HEK293 (cell line): Measurements from ENCODE around the gene FARSA.

Source experiments
- GLI2 ChIP-seq: fragments of 450-650 bp; formaldehyde crosslinking; IDR thresholded peaks from 2 replicates; pipeline ENCODE4; 2017; ENCODE audit warnings: missing biosample characterization, missing genetic modification characterization, low read depth, borderline replicate concordance
- GLIS2 ChIP-seq: fragments of 450-650 bp; formaldehyde crosslinking; IDR thresholded peaks from 2 replicates; pipeline ENCODE4 v1.5.1; 2016; ENCODE audit warnings: missing biosample characterization, missing genetic modification characterization
- HOXA7 ChIP-seq: sonication (generic); formaldehyde crosslinking; IDR thresholded peaks from 2 replicates; pipeline ENCODE4 v1.8.1; 2022; ENCODE audit warnings: missing genetic modification reagents, borderline replicate concordance
- KLF16 ChIP-seq: fragments of 450-650 bp; formaldehyde crosslinking; IDR thresholded peaks from 2 replicates; pipeline ENCODE4 v1.5.1; 2017; ENCODE audit warnings: missing biosample characterization, missing genetic modification characterization
- YY2 ChIP-seq: fragments of 450-650 bp; formaldehyde crosslinking; IDR thresholded peaks from 2 replicates; pipeline ENCODE4 v1.5.1; 2016; ENCODE audit warnings: missing biosample characterization, missing genetic modification characterization
- ZBTB21 ChIP-seq: fragments of 450-650 bp; formaldehyde crosslinking; IDR thresholded peaks from 2 replicates; pipeline ENCODE4 v1.5.1; 2017; ENCODE audit warnings: missing biosample characterization, missing genetic modification characterization
- ZFP3 ChIP-seq: fragments of 450-650 bp; formaldehyde crosslinking; IDR thresholded peaks from 2 replicates; pipeline ENCODE4 v1.5.1; 2016; ENCODE audit warnings: low read depth, missing biosample characterization, missing genetic modification characterization
- ZNF155 ChIP-seq: fragments of 450-650 bp; formaldehyde crosslinking; IDR thresholded peaks from 2 replicates; pipeline ENCODE4 v1.5.1; 2016; ENCODE audit warnings: missing biosample characterization, missing genetic modification characterization
- ZNF19 ChIP-seq: fragments of 450-650 bp; formaldehyde crosslinking; IDR thresholded peaks from 2 replicates; pipeline ENCODE4; 2016; ENCODE audit warnings: missing biosample characterization, missing genetic modification characterization, low read depth
- ZNF311 ChIP-seq: fragments of 450-650 bp; formaldehyde crosslinking; IDR thresholded peaks from 2 replicates; pipeline ENCODE4 v1.5.1; 2017; ENCODE audit warnings: missing biosample characterization, missing genetic modification characterization, borderline replicate concordance
- ZNF350 ChIP-seq: fragments of 450-650 bp; formaldehyde crosslinking; IDR thresholded peaks from 2 replicates; pipeline ENCODE4 v1.5.0; 2017; ENCODE audit warnings: missing biosample characterization, mild to moderate bottlenecking, missing genetic modification characterization
- ZNF473 ChIP-seq: fragments of 450-650 bp; formaldehyde crosslinking; IDR thresholded peaks from 2 replicates; pipeline ENCODE4 v1.5.1; 2017; ENCODE audit warnings: missing biosample characterization, missing genetic modification characterization
- ZNF596 ChIP-seq: fragments of 450-650 bp; IDR thresholded peaks from 2 replicates; pipeline ENCODE4 v1.5.0; 2018; ENCODE audit warnings: missing biosample characterization, mild to moderate bottlenecking, missing genetic modification characterization, moderate library complexity
- ZNF670 ChIP-seq: fragments of 450-650 bp; formaldehyde crosslinking; IDR thresholded peaks from 2 replicates; pipeline ENCODE4 v1.5.1; 2016; ENCODE audit warnings: missing biosample characterization, missing genetic modification characterization, low read depth
- ZNF777 ChIP-seq: fragments of 450-650 bp; formaldehyde crosslinking; IDR thresholded peaks from 2 replicates; pipeline ENCODE4 v1.5.1; 2017; ENCODE audit warnings: missing biosample characterization, missing genetic modification characterization, borderline replicate concordance
- ZNF792 ChIP-seq: fragments of 450-650 bp; formaldehyde crosslinking; IDR thresholded peaks from 2 replicates; pipeline ENCODE4 v1.5.1; 2016; ENCODE audit warnings: missing biosample characterization, missing genetic modification characterization
- ZSCAN23 ChIP-seq: fragments of 450-650 bp; formaldehyde crosslinking; IDR thresholded peaks from 2 replicates; pipeline ENCODE4 v1.5.1; 2016; ENCODE audit warnings: missing biosample characterization, missing genetic modification characterization
- TF ChIP-seq, protein P1 (sequence below): fragments of 450-650 bp; formaldehyde crosslinking; IDR thresholded peaks from 2 replicates; pipeline ENCODE4 v1.5.1; 2016; ENCODE audit warnings: missing biosample characterization, missing genetic modification characterization
- TF ChIP-seq, protein P2 (sequence below): fragments of 450-650 bp; formaldehyde crosslinking; IDR thresholded peaks from 2 replicates; pipeline ENCODE4 v1.5.1; 2016; ENCODE audit warnings: missing biosample characterization, missing genetic modification characterization
- TF ChIP-seq, protein P3 (sequence below): fragments of 450-650 bp; formaldehyde crosslinking; IDR thresholded peaks from 2 replicates; pipeline ENCODE4 v1.5.1; 2016; ENCODE audit warnings: missing biosample characterization, missing genetic modification characterization, borderline replicate concordance
- TF ChIP-seq, protein P4 (sequence below): fragments of 450-650 bp; formaldehyde crosslinking; IDR thresholded peaks from 2 replicates; pipeline ENCODE4 v1.5.1; 2016; ENCODE audit warnings: missing biosample characterization, missing genetic modification characterization
- TF ChIP-seq, protein P5 (sequence below): fragments of 450-650 bp; IDR thresholded peaks from 2 replicates; pipeline ENCODE4 v1.5.1; 2018; ENCODE audit warnings: missing biosample characterization, missing genetic modification characterization
- TF ChIP-seq, protein P6 (sequence below): fragments of 450-650 bp; formaldehyde crosslinking; IDR thresholded peaks from 2 replicates; pipeline ENCODE4; 2016; ENCODE audit warnings: missing biosample characterization, missing genetic modification characterization
- TF ChIP-seq, protein P7 (sequence below): fragments of 450-650 bp; formaldehyde crosslinking; IDR thresholded peaks from 2 replicates; pipeline ENCODE4 v1.5.1; 2016; ENCODE audit warnings: missing biosample characterization, missing genetic modification characterization

Gene FARSA

DNA sequence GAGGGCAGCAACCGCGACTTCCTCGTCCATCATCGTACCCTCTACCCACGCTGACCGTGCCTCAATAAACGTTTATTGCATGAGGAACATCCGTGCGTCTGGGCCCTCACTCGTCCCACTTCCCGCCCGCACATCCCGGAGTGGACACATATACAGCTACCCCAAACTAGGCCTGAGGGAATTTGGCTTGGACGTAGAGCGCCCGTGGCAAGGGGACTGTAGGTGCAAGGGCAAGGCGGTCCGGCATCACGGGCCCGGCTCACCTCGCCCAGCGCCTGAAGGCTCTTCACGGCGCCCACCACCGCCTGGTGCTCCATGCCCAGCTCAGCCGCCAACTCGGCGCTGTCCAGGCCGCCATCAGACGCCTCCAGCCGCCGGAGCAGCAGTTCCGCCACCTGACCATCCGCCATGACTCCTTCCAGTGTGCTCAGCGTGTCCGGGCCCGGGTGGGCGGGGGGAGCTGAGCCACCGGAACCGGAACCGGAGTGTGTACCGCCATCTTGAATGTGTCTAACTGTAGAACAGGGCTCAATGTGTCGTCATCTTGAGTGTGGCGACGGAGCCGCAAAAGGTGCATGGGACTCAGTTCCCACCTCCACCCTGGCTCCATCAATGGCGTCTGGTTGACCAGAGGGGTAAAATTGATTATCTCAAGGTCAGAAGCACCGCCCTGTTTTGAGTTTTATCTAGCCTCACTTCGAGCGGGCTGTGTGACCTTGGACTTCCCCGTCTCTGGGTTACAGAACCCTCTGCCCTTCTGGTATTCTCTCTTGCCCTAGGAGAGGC is at the start of gene FARSA (continued):
- TF ChIP-seq ZNF596 (tag by site-specific recombination) (no peak), ZBTB21 (tag by site-specific recombination) (no peak; the same call in 1 of the 2 replicates), ZNF670 (tag by site-specific recombination) (no peak), ZNF777 (no peak), HOXA7 (CRISPR knock-in tag) (no peak), ZNF350 (tag by site-specific recombination) (no peak), ZSCAN23 (tag by site-specific recombination) (no peak), ZNF473 (no peak), ZNF792 (no peak), KLF16 (tag by site-specific recombination) (peak; percentile 67), GLI2 (tag by site-specific recombination) (no peak), GLIS2 (tag by site-specific recombination) (no peak), ZNF19 (no peak), ZNF155 (tag by site-specific recombination) (no peak), ZFP3 (tag by site-specific recombination) (no peak), ZNF311 (tag by site-specific recombination) (no peak), YY2 (peak; percentile 99)
- TF ChIP-seq, protein P1, sequence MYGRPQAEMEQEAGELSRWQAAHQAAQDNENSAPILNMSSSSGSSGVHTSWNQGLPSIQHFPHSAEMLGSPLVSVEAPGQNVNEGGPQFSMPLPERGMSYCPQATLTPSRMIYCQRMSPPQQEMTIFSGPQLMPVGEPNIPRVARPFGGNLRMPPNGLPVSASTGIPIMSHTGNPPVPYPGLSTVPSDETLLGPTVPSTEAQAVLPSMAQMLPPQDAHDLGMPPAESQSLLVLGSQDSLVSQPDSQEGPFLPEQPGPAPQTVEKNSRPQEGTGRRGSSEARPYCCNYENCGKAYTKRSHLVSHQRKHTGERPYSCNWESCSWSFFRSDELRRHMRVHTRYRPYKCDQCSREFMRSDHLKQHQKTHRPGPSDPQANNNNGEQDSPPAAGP (tag by site-specific recombination) = peak; percentile 49
- TF ChIP-seq, protein P2, sequence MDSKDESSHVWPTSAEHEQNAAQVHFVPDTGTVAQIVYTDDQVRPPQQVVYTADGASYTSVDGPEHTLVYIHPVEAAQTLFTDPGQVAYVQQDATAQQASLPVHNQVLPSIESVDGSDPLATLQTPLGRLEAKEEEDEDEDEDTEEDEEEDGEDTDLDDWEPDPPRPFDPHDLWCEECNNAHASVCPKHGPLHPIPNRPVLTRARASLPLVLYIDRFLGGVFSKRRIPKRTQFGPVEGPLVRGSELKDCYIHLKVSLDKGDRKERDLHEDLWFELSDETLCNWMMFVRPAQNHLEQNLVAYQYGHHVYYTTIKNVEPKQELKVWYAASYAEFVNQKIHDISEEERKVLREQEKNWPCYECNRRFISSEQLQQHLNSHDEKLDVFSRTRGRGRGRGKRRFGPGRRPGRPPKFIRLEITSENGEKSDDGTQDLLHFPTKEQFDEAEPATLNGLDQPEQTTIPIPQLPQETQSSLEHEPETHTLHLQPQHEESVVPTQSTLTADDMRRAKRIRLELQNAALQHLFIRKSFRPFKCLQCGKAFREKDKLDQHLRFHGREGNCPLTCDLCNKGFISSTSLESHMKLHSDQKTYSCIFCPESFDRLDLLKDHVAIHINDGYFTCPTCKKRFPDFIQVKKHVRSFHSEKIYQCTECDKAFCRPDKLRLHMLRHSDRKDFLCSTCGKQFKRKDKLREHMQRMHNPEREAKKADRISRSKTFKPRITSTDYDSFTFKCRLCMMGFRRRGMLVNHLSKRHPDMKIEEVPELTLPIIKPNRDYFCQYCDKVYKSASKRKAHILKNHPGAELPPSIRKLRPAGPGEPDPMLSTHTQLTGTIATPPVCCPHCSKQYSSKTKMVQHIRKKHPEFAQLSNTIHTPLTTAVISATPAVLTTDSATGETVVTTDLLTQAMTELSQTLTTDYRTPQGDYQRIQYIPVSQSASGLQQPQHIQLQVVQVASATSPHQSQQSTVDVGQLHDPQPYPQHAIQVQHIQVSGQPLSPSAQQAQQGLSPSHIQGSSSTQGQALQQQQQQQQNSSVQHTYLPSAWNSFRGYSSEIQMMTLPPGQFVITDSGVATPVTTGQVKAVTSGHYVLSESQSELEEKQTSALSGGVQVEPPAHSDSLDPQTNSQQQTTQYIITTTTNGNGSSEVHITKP (tag by site-specific recombination) = no peak
- TF ChIP-seq, protein P3, sequence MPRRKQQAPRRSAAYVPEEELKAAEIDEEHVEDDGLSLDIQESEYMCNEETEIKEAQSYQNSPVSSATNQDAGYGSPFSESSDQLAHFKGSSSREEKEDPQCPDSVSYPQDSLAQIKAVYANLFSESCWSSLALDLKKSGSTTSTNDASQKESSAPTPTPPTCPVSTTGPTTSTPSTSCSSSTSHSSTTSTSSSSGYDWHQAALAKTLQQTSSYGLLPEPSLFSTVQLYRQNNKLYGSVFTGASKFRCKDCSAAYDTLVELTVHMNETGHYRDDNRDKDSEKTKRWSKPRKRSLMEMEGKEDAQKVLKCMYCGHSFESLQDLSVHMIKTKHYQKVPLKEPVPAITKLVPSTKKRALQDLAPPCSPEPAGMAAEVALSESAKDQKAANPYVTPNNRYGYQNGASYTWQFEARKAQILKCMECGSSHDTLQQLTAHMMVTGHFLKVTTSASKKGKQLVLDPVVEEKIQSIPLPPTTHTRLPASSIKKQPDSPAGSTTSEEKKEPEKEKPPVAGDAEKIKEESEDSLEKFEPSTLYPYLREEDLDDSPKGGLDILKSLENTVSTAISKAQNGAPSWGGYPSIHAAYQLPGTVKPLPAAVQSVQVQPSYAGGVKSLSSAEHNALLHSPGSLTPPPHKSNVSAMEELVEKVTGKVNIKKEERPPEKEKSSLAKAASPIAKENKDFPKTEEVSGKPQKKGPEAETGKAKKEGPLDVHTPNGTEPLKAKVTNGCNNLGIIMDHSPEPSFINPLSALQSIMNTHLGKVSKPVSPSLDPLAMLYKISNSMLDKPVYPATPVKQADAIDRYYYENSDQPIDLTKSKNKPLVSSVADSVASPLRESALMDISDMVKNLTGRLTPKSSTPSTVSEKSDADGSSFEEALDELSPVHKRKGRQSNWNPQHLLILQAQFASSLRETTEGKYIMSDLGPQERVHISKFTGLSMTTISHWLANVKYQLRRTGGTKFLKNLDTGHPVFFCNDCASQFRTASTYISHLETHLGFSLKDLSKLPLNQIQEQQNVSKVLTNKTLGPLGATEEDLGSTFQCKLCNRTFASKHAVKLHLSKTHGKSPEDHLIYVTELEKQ (tag by site-specific recombination) = no peak
- TF ChIP-seq, protein P4, sequence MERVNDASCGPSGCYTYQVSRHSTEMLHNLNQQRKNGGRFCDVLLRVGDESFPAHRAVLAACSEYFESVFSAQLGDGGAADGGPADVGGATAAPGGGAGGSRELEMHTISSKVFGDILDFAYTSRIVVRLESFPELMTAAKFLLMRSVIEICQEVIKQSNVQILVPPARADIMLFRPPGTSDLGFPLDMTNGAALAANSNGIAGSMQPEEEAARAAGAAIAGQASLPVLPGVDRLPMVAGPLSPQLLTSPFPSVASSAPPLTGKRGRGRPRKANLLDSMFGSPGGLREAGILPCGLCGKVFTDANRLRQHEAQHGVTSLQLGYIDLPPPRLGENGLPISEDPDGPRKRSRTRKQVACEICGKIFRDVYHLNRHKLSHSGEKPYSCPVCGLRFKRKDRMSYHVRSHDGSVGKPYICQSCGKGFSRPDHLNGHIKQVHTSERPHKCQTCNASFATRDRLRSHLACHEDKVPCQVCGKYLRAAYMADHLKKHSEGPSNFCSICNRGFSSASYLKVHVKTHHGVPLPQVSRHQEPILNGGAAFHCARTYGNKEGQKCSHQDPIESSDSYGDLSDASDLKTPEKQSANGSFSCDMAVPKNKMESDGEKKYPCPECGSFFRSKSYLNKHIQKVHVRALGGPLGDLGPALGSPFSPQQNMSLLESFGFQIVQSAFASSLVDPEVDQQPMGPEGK (tag by site-specific recombination) = peak; percentile 52; the same call in 1 of the 2 replicates
- TF ChIP-seq, protein P5, sequence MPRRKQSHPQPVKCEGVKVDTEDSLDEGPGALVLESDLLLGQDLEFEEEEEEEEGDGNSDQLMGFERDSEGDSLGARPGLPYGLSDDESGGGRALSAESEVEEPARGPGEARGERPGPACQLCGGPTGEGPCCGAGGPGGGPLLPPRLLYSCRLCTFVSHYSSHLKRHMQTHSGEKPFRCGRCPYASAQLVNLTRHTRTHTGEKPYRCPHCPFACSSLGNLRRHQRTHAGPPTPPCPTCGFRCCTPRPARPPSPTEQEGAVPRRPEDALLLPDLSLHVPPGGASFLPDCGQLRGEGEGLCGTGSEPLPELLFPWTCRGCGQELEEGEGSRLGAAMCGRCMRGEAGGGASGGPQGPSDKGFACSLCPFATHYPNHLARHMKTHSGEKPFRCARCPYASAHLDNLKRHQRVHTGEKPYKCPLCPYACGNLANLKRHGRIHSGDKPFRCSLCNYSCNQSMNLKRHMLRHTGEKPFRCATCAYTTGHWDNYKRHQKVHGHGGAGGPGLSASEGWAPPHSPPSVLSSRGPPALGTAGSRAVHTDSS (tag by site-specific recombination) = 0 out of 2 replicates have a peak, but pooled peaks have one; percentile 15
- TF ChIP-seq, protein P6, sequence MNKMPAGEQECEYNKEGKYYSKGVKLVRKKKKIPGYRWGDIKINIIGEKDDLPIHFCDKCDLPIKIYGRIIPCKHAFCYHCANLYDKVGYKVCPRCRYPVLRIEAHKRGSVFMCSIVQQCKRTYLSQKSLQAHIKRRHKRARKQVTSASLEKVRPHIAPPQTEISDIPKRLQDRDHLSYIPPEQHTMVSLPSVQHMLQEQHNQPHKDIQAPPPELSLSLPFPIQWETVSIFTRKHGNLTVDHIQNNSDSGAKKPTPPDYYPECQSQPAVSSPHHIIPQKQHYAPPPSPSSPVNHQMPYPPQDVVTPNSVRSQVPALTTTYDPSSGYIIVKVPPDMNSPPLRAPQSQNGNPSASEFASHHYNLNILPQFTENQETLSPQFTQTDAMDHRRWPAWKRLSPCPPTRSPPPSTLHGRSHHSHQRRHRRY = 0 out of 2 replicates have a peak, but pooled peaks have one; percentile 54
- TF ChIP-seq, protein P7, sequence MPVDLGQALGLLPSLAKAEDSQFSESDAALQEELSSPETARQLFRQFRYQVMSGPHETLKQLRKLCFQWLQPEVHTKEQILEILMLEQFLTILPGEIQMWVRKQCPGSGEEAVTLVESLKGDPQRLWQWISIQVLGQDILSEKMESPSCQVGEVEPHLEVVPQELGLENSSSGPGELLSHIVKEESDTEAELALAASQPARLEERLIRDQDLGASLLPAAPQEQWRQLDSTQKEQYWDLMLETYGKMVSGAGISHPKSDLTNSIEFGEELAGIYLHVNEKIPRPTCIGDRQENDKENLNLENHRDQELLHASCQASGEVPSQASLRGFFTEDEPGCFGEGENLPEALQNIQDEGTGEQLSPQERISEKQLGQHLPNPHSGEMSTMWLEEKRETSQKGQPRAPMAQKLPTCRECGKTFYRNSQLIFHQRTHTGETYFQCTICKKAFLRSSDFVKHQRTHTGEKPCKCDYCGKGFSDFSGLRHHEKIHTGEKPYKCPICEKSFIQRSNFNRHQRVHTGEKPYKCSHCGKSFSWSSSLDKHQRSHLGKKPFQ (tag by site-specific recombination) = peak; percentile 90
